GM18870 (cell line): Measurements from ENCODE around the gene THSD7A.

Experiments
- ATAC-seq: cut with Tn5 transposase; IDR thresholded peaks from one replicate; pipeline ENCODE4 v1.9.1; 2021; ENCODE audit warnings: moderate library complexity; ENCODE audit not compliant: unreplicated experiment

The THSD7A gene

DNA sequence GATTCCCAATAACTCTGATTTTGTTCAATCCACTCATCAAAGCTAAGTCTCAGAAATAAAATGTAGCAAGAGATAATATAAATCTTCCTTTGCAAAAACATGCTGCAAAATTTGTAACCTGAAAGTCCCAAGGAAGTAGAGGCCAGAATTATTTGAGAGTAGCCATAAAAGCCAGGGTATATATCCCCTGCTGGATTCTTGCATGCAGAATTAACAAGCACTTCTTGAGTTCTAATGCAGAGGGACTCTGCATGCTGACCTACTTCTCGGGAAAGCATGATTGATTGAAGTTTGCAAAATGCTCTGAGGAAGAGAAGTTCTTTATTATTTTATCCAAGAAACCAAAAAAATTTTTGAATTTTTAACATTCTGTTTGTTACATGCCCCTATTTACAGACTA lies 121.6 kb downstream of the THSD7A start:
- no peak for ATAC-seq

- ATAC-seq = no peak
Observed at GRCh38 chr7:11709196-11709595, 122.8 kb downstream of the THSD7A start.

DNA sequence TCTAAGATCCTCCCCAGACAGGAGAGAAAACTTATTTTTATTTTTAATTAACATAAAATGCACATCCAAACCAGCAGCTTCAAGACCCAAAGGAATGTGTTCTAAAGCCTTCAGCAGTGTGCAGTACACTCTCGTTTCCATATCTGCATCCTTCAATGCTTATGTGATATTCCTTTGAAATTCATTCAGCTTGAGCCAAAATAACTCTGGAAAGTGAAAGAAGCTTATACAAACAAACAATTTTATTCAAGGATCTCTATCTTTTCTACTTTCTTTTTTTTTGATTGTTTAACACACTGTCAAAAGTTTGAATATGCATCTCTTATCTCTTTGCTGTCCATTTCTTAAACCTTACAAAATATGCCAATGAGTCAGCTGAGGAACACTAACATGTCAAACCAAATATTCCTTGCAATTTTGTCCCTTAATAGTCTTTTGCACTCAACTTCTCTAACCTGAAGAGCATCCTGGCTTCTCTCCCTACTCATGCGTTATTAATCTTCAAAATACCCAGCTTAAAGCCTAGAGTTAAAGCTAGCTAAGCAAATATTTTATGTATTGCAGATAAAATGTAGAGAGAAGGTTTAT lies 124.3 kb downstream of the THSD7A start:
- ATAC-seq = no peak

- ATAC-seq = no peak
Observed at GRCh38 chr7:11706666-11707605, 125.1 kb downstream of the THSD7A start.

DNA sequence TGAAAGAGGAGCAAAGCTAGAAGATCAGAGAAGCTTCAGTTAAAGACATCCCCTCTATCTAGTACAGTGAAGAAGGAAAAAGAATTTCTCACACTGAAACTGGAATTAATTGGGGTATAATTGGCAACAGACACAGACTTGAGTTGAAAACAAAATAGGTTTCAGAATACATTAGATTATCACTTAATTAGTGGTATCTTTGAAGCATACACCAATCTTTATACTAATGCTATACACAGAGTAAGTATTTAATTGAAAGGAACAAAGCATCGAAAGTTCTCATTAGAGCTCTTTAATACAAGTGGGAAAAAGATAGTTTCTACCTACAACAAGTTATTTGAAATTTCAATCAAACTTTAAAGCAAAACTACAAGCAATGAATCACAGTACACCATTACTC lies 128.2 kb downstream of the THSD7A start:
- no peak for ATAC-seq

GRCh38 chr7:11702938-11703337 lies 129.1 kb downstream of the THSD7A start:
- ATAC-seq = no peak

DNA sequence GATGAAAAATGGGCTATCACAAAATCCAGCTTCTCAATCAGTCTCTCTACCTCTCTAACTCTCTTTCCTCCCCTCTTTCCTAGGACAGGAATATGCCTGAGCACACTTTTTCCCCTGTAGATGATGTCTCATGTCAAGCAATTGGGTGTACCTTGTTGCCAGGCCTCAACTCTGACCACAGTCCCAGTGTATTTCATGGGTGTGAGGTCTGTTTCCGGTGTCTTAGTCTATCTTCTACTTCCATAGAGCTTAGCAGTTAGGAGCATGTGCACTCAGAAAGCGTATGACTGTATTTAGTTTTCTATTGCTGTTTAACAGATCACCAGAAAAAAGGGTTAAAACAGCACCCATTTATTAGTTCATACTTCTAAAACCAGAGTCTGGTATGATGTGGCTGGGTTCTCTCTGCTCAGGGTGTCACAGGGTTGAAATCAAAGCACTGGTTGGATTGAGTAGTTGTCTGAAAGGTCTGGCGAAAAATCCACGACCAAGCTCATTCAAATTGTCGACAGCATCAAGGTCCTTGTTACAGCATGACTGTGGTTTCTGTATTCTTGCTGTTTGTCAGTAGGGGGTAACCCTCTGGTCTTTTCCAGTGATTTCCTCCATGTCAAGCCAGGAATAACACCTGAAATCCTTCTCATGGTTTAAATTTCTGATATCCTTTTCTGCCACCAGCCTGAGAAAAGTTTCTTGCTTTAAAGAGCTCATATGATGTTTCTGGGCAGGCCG lies 130.0 kb downstream of the THSD7A start:
- ATAC-seq = no peak

- ATAC-seq = no peak
Observed at GRCh38 chr7:11699666-11700065, 132.3 kb downstream of the THSD7A start.

DNA sequence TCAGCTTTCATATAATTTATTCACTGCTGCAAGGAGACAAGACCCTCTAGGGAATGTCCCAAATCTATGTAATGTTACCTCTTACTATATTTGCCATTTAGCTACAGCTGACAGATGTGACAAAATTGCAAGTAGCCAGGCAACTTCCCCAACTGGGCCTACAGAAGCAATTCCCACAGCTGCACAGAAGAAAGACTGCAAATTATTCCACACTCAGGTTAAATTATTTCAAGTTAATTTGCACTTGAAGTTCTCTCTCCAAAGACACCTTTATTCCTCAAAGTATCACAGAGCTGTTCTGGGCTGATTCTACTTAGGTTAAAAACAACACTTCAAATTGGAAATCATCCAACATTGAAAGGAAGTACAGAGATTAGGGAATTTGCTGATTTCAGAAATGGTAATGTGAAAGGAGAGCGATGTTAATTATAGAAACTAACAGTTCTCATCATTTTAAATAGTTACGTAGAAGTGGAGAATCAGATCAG lies 133.6 kb downstream of the THSD7A start:
- ATAC-seq = no peak

DNA sequence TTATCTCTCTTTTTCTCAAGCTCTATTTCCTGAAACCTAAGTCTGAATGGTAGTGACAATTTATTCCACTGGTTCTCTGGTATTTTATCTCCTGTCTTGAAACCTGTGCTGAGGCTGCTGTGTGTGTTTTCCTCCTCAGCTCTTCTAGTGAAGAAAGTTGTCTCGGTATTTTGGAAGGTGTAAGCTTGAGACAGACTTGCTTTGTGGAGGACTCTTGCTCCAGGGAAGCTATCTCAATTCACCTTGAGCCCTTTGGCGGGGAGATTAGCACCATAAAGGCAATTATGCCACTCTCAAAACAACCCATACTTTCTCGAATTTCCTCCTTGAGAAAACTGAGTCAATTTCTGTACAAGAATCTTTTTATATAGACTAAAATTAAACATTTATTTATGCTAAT lies 141.6 kb downstream of the THSD7A start:
- no peak for ATAC-seq

GRCh38 chr7:11689096-11689495 lies 142.9 kb downstream of the THSD7A start:
- ATAC-seq = no peak

- no peak for ATAC-seq
Observed at GRCh38 chr7:11681461-11681860, 150.5 kb downstream of the THSD7A start.

DNA sequence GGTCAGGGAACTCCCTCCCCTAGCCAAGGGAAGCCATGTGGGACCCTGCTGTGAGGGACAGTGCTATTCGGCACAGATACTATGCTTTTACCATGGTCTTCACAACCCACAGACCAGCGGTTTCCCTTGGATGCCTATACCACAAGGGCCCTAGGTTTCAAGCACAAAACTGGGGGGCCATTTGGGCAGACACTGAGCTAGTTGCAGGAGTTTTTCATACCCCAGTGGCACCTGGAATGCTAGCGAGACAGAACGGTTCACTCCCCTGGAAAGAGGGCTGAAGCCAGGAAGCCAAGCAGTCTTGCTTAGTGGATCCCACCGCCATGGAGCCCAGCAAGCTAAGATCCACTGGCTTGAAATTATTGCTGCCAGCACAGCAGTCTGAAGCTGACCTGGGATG lies 156.8 kb downstream of the THSD7A start:
- ATAC-seq = no peak

DNA sequence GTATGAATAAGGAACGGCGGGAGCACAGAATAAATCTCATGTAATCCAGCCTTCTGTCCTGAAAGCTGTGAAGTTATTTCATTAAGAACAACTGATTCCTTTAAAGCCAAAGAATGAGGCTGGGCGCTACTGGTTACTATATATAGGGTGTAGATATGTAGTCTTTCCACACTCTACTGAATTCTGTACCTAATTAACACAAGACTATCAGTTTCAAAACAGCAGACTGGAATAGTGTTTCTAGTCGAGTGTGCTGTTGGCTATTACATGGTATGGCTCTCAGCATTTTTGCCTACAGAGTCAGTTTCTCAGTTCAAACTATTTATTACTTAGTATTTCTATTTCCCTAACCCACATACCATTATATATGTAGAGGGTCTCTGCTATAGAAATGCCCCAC lies 163.3 kb downstream of the THSD7A start:
- no peak for ATAC-seq

GRCh38 chr7:11667810-11668185 lies 164.2 kb downstream of the THSD7A start:
- ATAC-seq = no peak

- no peak for ATAC-seq
Observed at GRCh38 chr7:11667071-11667809, 164.8 kb downstream of the THSD7A start.

DNA sequence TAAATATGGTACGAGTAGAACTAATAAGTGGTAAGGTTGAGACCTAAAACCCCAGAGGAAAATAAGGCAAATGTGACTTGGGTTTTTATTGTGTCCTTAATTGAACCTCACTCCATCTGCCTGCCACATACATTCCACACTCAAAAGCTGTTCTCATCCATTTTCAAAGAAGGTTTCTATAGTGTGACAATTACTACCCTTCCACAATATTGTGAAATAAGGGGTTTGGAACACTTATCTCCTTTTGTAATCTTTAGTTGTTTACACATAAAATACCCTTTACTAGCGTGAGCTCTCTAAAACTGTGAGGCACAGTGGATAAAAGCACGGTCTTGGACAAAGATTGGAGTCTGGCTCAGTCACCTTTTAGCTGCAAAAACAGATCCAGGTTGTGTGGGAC lies 166.6 kb downstream of the THSD7A start:
- no peak for ATAC-seq

DNA sequence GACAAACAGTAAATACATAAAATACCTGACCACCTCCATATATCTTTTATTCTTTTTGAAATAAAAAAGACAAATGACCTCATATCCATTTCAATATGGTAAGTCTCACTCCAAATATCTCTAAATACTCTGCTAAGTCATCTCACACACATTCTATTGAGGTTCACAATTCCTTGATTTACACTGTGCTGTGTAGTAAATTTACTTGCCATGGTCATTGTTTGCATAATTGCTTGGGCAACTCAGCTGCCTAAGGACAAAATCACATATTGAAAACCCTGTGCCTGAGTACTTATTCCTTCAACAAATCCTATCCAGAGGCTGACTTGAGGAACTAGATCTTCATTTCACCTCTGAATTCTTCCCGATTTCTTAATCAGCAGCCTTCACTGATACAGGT lies 176.4 kb downstream of the THSD7A start:
- ATAC-seq = no peak

- no peak for ATAC-seq
Observed at GRCh38 chr7:11655163-11655562, 176.8 kb downstream of the THSD7A start.

- ATAC-seq = no peak
Observed at GRCh38 chr7:11650500-11650899, 181.5 kb downstream of the THSD7A start.

DNA sequence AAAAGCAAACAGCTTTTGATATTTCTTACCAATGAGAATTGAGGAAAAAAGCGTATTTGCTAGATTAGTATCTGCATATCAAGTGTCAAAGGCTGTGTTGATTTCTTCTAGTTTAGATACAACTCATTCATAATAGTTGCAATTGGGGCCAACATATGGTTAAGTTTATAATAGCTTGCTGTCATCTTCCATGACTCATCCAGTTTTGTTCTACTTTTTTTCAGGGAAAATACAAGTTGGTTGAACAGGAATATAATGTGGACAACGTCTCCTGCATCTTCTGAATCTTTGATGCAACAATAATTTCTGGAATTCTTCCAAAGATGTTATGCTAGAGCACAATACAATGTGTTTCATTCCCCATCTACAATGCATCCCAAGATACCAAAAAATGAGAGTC lies 182.0 kb downstream of the THSD7A start:
- no peak for ATAC-seq
